C4-2B (cell line): ENCODE results near the gene NSMCE1.

Experiments
- CTCF ChIP-seq: fragments of 450-650 bp; conservative IDR thresholded peaks from 2 replicates; pipeline ENCODE4 v1.5.1; 2017; ENCODE audit warnings: mild to moderate bottlenecking
- ZFX ChIP-seq: fragments of 450-650 bp; IDR thresholded peaks from 2 replicates; pipeline ENCODE4 v1.6.1; 2017

GRCh38 chr16:27177031-27177774 is 91.4 kb downstream of the NSMCE1 start:
- TF ChIP-seq CTCF = no peak
- TF ChIP-seq ZFX = no peak
